Measurements from ENCODE around the gene C8G. TPM values are rescaled to one million over a fixed set of nuclear protein-coding genes. Genes with fewer than 3 reads are reported as not detected.

The C8G gene
- total and polyA plus RNA-seq, 2 of the 4 experiments (the other 2 are of a cell fraction) = 0.80 TPM; not detected in 1

DNA sequence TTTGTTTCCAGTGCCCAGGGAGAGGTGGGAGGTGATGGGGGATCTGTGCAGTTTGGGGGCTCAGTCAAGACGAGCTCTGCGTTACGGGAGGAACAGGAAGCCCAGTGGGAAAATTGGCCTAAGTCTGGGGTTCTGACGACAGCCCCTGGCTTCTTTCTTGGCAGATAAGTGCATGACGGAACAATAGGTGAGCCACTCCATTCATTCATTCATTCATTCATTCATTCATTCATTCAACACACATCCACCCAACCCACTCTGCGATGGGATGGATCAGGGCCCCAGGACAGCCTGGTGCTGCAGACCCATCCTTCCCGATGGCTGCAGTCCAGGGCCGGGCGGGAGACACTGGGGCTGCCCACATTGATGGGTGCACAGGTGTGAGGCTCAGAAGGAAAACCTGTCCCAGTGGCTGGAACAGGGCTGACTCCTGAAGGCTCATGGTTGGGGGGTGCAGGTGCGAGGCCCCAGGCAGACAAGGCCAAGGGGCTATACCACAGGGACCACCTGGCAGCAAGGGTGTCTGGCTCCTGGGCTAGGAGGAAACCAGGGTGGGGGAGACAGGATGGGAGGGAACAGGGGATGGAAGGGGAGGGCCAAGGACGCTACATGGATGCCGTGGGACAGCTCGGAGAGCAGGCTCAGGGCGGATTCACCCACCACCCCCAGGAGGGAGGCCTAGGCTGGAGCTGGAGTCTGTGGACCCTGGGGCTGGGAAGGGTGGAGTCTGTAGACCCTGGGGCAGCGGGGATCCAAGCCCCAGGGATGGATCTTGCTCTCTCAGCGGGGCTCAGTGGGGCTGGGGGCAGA is 35.8 kb downstream of the C8G start:
- ChIA-PET POLR2A (ENCODE audit: unreplicated experiment) (no interaction called here), CTCF (interaction anchor here (1.2 kb wide), 1 partner anchor 33 kb away, joined by 4 read pairs; no protein-coding TSS in a partner anchor)
- no peak for ATAC-seq (ENCODE audit: low read depth)

More for the DNA sequence above, 35.8 kb downstream of the C8G start:
- Histone ChIP-seq H3K36me3 (ENCODE audit: control insufficient read depth, insufficient read depth, low read length) (no peaks in the 10 kb centered on the region), H4K91ac (ENCODE audit: insufficient read depth, low read depth, low read length) (no peak overlapping the region), H3K23ac (ENCODE audit: low read depth, low read length) (no peak overlapping the region), H3K56ac (ENCODE audit: extremely low read depth, insufficient read depth, low read length) (no peak overlapping the region), H2BK15ac (ENCODE audit: low read depth, low read length) (no peak overlapping the region), H2AK9ac (replicated peaks; ENCODE audit: low read depth, low read length, poor library complexity) (no peak overlapping the region), H3K18ac (ENCODE audit: low read depth, low read length) (no peak overlapping the region), H3K27ac (ENCODE audit: insufficient read depth, low read length) (no peak overlapping the region), H3K4me1 (ENCODE audit: control insufficient read depth, insufficient read depth, low read length) (peaks cover 7% of the 10 kb centered on the region; the same call in 1 of the 2 replicates), H3K9ac (ENCODE audit: low read depth, low read length) (no peak overlapping the region), H2BK20ac (ENCODE audit: low read depth, low read length) (no peak overlapping the region), H3K27me3 (ENCODE audit: control insufficient read depth, insufficient read depth, low read length) (peaks cover 32% of the 10 kb centered on the region), H3K4ac (ENCODE audit: low read depth, low read length) (no peak overlapping the region), H3K14ac (replicated peaks; ENCODE audit: low read depth, low read length) (no peak overlapping the region), H3K4me3 (ENCODE audit: insufficient read depth, low read depth, low read length) (no peak overlapping the region), H3K79me1 (ENCODE audit: low read depth in 1 of 2, low read length in 2 of 2) (no peaks in the 10 kb centered on the region), H3K4me2 (ENCODE audit: low read depth, low read length) (no peak overlapping the region), H4K5ac (ENCODE audit: low read depth, low read length) (no peak overlapping the region), H3K9me1 (ENCODE audit: insufficient read depth, low read length) (no peaks in the 10 kb centered on the region), H4K20me1 (ENCODE audit: insufficient read depth, low read length) (no peaks in the 10 kb centered on the region), H2AK5ac (ENCODE audit: low read depth, low read length) (no peak overlapping the region), H3K9me3 (ENCODE audit: control insufficient read depth, insufficient read depth, low read length) (no peaks in the 10 kb centered on the region), H2BK5ac (ENCODE audit: low read depth, low read length, poor library complexity, severe bottlenecking) (no peak overlapping the region), H4K8ac (ENCODE audit: low read depth in 2 of 2, low read length in 2 of 2) (no peak overlapping the region), H2AFZ (replicated peaks; ENCODE audit: low read length, poor library complexity) (no peak overlapping the region), H2BK120ac (ENCODE audit: low read depth, low read length) (no peak overlapping the region)
- dilution Hi-C loops (cut with HindIII; ENCODE audit: low sequenced_read_pairs, unreplicated experiment) = no loop called here
- BruUV-seq (replicated peaks) = no TSS peak
- 95% methylated on average over 4 of the region's 16 CpGs; no CpG with 5 or more reads in 1 of the 2 experiments for WGBS, 2 experiments (ENCODE audit: extremely low coverage in 2 of 2, insufficient read length in 1 of 2)
- TF ChIP-seq, protein P1, sequence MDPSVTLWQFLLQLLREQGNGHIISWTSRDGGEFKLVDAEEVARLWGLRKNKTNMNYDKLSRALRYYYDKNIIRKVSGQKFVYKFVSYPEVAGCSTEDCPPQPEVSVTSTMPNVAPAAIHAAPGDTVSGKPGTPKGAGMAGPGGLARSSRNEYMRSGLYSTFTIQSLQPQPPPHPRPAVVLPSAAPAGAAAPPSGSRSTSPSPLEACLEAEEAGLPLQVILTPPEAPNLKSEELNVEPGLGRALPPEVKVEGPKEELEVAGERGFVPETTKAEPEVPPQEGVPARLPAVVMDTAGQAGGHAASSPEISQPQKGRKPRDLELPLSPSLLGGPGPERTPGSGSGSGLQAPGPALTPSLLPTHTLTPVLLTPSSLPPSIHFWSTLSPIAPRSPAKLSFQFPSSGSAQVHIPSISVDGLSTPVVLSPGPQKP (IDR thresholded peaks at IDR 0.05; ENCODE audit: borderline replicate concordance, low read depth, low read length) = no peak
- TF ChIP-seq RFX5 (IDR thresholded peaks at IDR 0.05; ENCODE audit: low read depth, low read length) = no peak
- TF ChIP-seq, protein P2, sequence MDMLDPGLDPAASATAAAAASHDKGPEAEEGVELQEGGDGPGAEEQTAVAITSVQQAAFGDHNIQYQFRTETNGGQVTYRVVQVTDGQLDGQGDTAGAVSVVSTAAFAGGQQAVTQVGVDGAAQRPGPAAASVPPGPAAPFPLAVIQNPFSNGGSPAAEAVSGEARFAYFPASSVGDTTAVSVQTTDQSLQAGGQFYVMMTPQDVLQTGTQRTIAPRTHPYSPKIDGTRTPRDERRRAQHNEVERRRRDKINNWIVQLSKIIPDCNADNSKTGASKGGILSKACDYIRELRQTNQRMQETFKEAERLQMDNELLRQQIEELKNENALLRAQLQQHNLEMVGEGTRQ (IDR thresholded peaks at IDR 0.05; ENCODE audit: low read depth, low read length) = no peak
- no peak for TF ChIP-seq MAFK (IDR thresholded peaks at IDR 0.05; ENCODE audit: low read depth, low read length)
- TF ChIP-seq MAZ (IDR thresholded peaks at IDR 0.05; ENCODE audit: borderline replicate concordance, low read depth, low read length) = no peak
- TF ChIP-seq MXI1 (IDR thresholded peaks at IDR 0.05; ENCODE audit: borderline replicate concordance, low read depth, low read length) = no peak
- TF ChIP-seq CHD1 (IDR thresholded peaks at IDR 0.05; ENCODE audit: low read depth, low read length) = no peak
- no peak for TF ChIP-seq NFE2L2 (IDR thresholded peaks at IDR 0.05; ENCODE audit: low read depth, low read length)
- TF ChIP-seq FOS (IDR thresholded peaks at IDR 0.05; ENCODE audit: low read depth, low read length) = no peak
- TF ChIP-seq POLR2A (IDR thresholded peaks at IDR 0.05; ENCODE audit: low read depth, low read length) = no peak
- TF ChIP-seq CEBPB (IDR thresholded peaks at IDR 0.05; ENCODE audit: low read depth, low read length) = no peak
- no peak for TF ChIP-seq RCOR1 (IDR thresholded peaks at IDR 0.05; ENCODE audit: insufficient replicate concordance, low read length)
- TF ChIP-seq, protein P3, sequence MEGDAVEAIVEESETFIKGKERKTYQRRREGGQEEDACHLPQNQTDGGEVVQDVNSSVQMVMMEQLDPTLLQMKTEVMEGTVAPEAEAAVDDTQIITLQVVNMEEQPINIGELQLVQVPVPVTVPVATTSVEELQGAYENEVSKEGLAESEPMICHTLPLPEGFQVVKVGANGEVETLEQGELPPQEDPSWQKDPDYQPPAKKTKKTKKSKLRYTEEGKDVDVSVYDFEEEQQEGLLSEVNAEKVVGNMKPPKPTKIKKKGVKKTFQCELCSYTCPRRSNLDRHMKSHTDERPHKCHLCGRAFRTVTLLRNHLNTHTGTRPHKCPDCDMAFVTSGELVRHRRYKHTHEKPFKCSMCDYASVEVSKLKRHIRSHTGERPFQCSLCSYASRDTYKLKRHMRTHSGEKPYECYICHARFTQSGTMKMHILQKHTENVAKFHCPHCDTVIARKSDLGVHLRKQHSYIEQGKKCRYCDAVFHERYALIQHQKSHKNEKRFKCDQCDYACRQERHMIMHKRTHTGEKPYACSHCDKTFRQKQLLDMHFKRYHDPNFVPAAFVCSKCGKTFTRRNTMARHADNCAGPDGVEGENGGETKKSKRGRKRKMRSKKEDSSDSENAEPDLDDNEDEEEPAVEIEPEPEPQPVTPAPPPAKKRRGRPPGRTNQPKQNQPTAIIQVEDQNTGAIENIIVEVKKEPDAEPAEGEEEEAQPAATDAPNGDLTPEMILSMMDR (conservative IDR thresholded peaks at IDR 0.05; ENCODE audit: low read depth, low read length) = no peak
- no peak for DNase-seq
- in situ Hi-C loops (cut with MboI; ENCODE audit: low sequenced_read_pairs) = no loop called here
- intact Hi-C loops (cut with micrococcal nuclease) = no loop called here

All from IMR-90 (cell line).